Keratinocyte (primary cell): ENCODE data around the gene MBP. TPM values are rescaled to one million over a fixed set of nuclear protein-coding genes. Genes with fewer than 3 reads are reported as not detected.

Source experiments
- DNase-seq: peaks from one replicate; pipeline ENCODE4 v3.0.0-alpha.2; 2011; ENCODE audit warnings: low read depth, missing footprints, low spot score
- FAIRE-seq: peaks from 2 replicates; lab custom pipeline; 2011; peaks lifted over from hg19 to GRCh38; lab: Jason Lieb, UNC
- H2AFZ ChIP-seq: 2 replicates; pipeline ENCODE4 v1.6.0; 2012; ENCODE audit warnings: low read length, control low read depth, inconsistent platforms; ENCODE audit not compliant: control insufficient read depth
- H3K27ac ChIP-seq: 2 replicates; pipeline ENCODE4 v1.5.1; 2011; ENCODE audit warnings: low read length; ENCODE audit not compliant: control insufficient read depth, insufficient read depth
- H3K27me3 ChIP-seq: 3 replicates; pipeline ENCODE4 v1.6.0; 2011; ENCODE audit warnings: low read length; ENCODE audit not compliant: control insufficient read depth, insufficient read depth; ENCODE audit errors: extremely low read depth
- H3K36me3 ChIP-seq, 2 experiments: 2 replicates in 1 of 2; 3 replicates in 1 of 2; pipeline ENCODE4 v1.5.1; 2011; ENCODE audit warnings: low read length in 2 of 2, mild to moderate bottlenecking in 1 of 2; ENCODE audit not compliant: control insufficient read depth in 2 of 2, insufficient read depth in 2 of 2; ENCODE audit errors: extremely low read depth in 1 of 2
- H3K4me1 ChIP-seq: 3 replicates; pipeline ENCODE4 v1.5.1; 2011; ENCODE audit warnings: low read length; ENCODE audit not compliant: control insufficient read depth, insufficient read depth; ENCODE audit errors: extremely low read depth
- H3K4me2 ChIP-seq: 3 replicates; pipeline ENCODE4 v1.6.0; 2011; ENCODE audit warnings: low read depth, low read length; ENCODE audit not compliant: control insufficient read depth, insufficient read depth; ENCODE audit errors: extremely low read depth
- H3K4me3 ChIP-seq, 3 experiments: fragments of 200-600 bp in 1 of 3; sonication (generic) in 1 of 3; 2 replicates in 2 of 3; 3 replicates in 1 of 3; pipeline ENCODE4 v1.5.1; 2011 to 2016; ENCODE audit warnings: low read length in 3 of 3, mild to moderate bottlenecking in 3 of 3, control low read depth in 2 of 3, inconsistent platforms in 1 of 3, low read depth in 1 of 3, mixed read lengths in 1 of 3, mixed run types in 1 of 3, moderate library complexity in 1 of 3; ENCODE audit not compliant: control insufficient read depth in 2 of 3, insufficient read depth in 2 of 3; ENCODE audit errors: extremely low read depth in 1 of 3
- H3K79me2 ChIP-seq: 2 replicates; pipeline ENCODE4 v1.6.0; 2012; ENCODE audit warnings: low read length; ENCODE audit not compliant: control insufficient read depth, insufficient read depth
- H3K9ac ChIP-seq: 3 replicates; pipeline ENCODE4 v1.6.0; 2011; ENCODE audit warnings: low read length; ENCODE audit not compliant: control insufficient read depth, insufficient read depth; ENCODE audit errors: extremely low read depth
- H3K9me1 ChIP-seq: 3 replicates; pipeline ENCODE4 v1.6.0; 2011; ENCODE audit warnings: low read length; ENCODE audit not compliant: control insufficient read depth, insufficient read depth; ENCODE audit errors: extremely low read depth
- H3K9me3 ChIP-seq: 2 replicates; pipeline ENCODE4 v1.5.1; 2012; ENCODE audit warnings: low read depth, low read length; ENCODE audit not compliant: control insufficient read depth
- H4K20me1 ChIP-seq: 3 replicates; pipeline ENCODE4 v1.6.0; 2011; ENCODE audit warnings: low read length; ENCODE audit not compliant: control insufficient read depth, insufficient read depth; ENCODE audit errors: extremely low read depth
- CTCF ChIP-seq, 3 experiments: IDR thresholded peaks in 1 of 3; conservative IDR thresholded peaks in 1 of 3; optimal IDR thresholded peaks in 1 of 3; 2 replicates in 2 of 3; 3 replicates in 1 of 3; pipeline versions ENCODE3 to v1.5.1; 2011; ENCODE audit warnings: low read length in 3 of 3, mild to moderate bottlenecking in 3 of 3, moderate library complexity in 2 of 3, control low read depth in 1 of 3, inconsistent platforms in 1 of 3; ENCODE audit not compliant: insufficient read depth in 2 of 3; ENCODE audit errors: extremely low read depth in 1 of 3
- EZH2 ChIP-seq: IDR thresholded peaks from one replicate; pipeline ENCODE4 v1.6.1; 2012; ENCODE audit warnings: inconsistent platforms, mild to moderate bottlenecking, low read length, moderate library complexity
- dilution Hi-C: fragments of 300-500 bp; cut with MboI; formaldehyde crosslinking; loops from one replicate; pipeline ENCODE4 v1.7.0; 2020; ENCODE audit warnings: low sequenced_read_pairs; ENCODE audit not compliant: extremely low pct_ligation_motif_present
- polyA plus RNA-seq, 5 experiments: library from polyadenylated mRNA; depleted of rRNA in 3 of 5; stranded (reverse) in 3 of 5; stranded (forward) in 1 of 5; unstranded in 1 of 5; fragments of >200 nt; gene quantifications; 1 replicate in 1 of 5; 2 replicates in 3 of 5; 3 replicates in 1 of 5; pipeline versions ENCODE4 v1.2.1 to v1.2.3, GENCODE V29; 2011 to 2012; ENCODE audit warnings: missing spikeins in 2 of 5, low read depth in 1 of 5, low replicate concordance in 1 of 5

The MBP gene
- polyA plus RNA-seq, 1 donor (not counting 4 experiments of a cell fraction or from before 2014, with no cell fraction given): 38.7 TPM

GRCh38 chr18:76999077-76999476 lies 133.5 kb downstream of the MBP start:
- dilution Hi-C loops: no loop called here

DNA sequence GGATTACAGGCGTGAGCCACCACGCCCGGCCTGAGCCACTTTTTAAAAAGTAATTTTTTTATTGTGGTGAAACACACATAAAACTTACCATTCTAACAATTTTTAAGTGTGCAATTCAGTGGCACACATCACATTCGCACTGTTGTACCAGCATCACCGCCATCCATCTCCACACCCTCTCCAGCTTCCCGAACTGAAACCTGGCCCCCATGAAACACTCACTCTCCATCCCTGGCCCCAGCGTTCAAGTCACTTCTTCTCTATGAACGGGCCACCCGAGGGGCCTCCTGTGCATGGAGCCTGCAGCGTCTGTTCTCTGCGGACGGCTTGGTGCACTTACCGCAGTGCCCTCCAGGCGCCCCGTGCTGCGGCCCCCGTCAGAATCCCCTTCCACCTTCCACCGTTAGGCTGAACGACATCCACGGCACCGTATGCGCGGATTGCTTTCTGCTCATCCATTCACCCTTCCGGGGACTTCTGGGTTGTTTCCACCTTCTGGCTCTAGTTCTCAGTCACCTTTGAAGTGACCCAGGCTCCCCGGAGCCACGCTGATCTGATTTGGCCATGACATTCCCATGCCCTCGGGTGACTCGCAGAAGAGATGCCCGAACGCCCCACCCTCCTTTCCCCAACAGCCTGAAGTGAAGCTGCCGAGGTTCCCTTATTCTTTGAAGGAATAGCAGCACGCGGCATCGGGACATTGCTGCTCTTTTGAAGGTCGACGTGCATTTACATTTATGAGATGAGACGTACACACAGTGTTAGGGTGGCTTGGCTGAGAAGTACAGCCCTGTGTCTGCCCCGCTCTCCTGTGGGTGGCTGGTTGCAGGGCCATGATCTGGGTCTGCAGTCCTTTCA lies 134.4 kb downstream of the MBP start:
- H2AFZ ChIP-seq: no peak overlapping the region
- no peaks in the 10 kb centered on the region for H3K79me2 ChIP-seq
- dilution Hi-C loops: no loop called here
- no peak overlapping the region for H3K4me2 ChIP-seq
- no peaks in the 10 kb centered on the region for H4K20me1 ChIP-seq
- TF ChIP-seq EZH2: no peak
- no peak for TF ChIP-seq CTCF (optimal IDR thresholded peaks at IDR 0.05 in 1 of 3, IDR thresholded peaks at IDR 0.05 in 1 of 3, conservative IDR thresholded peaks at IDR 0.05 in 1 of 3; ENCODE audit: extremely low read depth in 1 of 3, insufficient read depth in 2 of 3, low read length in 3 of 3)
- FAIRE-seq (no peak), DNase-seq (no peak)
- no peak overlapping the region for H3K9ac ChIP-seq
- H3K36me3 ChIP-seq: no peaks in the 10 kb centered on the region
- H3K27ac ChIP-seq: no peak overlapping the region
- no peaks in the 10 kb centered on the region for H3K4me1 ChIP-seq
- H3K9me3 ChIP-seq: no peaks in the 10 kb centered on the region
- no peak overlapping the region for H3K4me3 ChIP-seq
- H3K27me3 ChIP-seq: peaks cover 4% of the 10 kb centered on the region
- no peaks in the 10 kb centered on the region for H3K9me1 ChIP-seq

More at GRCh38 chr18:76999077-76999476, 133.5 kb downstream of the MBP start:
- no peaks in the 10 kb centered on the region for H3K9me3 ChIP-seq
- no peaks in the 10 kb centered on the region for H4K20me1 ChIP-seq
- FAIRE-seq (no peak), DNase-seq (no peak)
- H3K9me1 ChIP-seq: no peaks in the 10 kb centered on the region
- H3K79me2 ChIP-seq: no peaks in the 10 kb centered on the region
- H3K4me1 ChIP-seq: no peaks in the 10 kb centered on the region
- TF ChIP-seq EZH2 (no peak), CTCF (optimal IDR thresholded peaks at IDR 0.05 in 1 of 3, IDR thresholded peaks at IDR 0.05 in 1 of 3, conservative IDR thresholded peaks at IDR 0.05 in 1 of 3; ENCODE audit: extremely low read depth in 1 of 3, insufficient read depth in 2 of 3, low read length in 3 of 3) (no peak)
- H3K36me3 ChIP-seq: no peaks in the 10 kb centered on the region
- no peak overlapping the region for H3K4me2 ChIP-seq
- no peak overlapping the region for H3K27ac ChIP-seq
- no peak overlapping the region for H3K4me3 ChIP-seq
- no peak overlapping the region for H3K9ac ChIP-seq
- H3K27me3 ChIP-seq: peaks cover 4% of the 10 kb centered on the region
- H2AFZ ChIP-seq: no peak overlapping the region
